HL-60 (cell line): ENCODE data around the gene THSD8.
A peak's percentile ranks its signal among the peaks of the same experiment; 100 is the strongest.

Source experiments
- DNase-seq, 2 experiments: peaks; one replicate each; pipeline ENCODE4 v3.0.0-alpha.2; 2010 to 2020; ENCODE audit warnings: low read depth in 1 of 2, low spot score in 1 of 2
- H3K27ac ChIP-seq: fragments of 250-450 bp; sonication (Bioruptor Pico); replicated peaks from 2 replicates; pipeline ENCODE4 v1.5.1; 2020; ENCODE audit warnings: mild to moderate bottlenecking, moderate library complexity
- H3K27me3 ChIP-seq: fragments of 250-450 bp; sonication (Bioruptor Pico); 2 replicates; pipeline ENCODE4 v1.5.1; 2021; ENCODE audit warnings: mild to moderate bottlenecking, moderate library complexity; ENCODE audit not compliant: insufficient read depth, poor library complexity, severe bottlenecking
- H3K4me3 ChIP-seq: replicated peaks from 2 replicates; pipeline ENCODE4 v1.5.1; 2011; ENCODE audit warnings: mild to moderate bottlenecking, control low read depth, low read length; ENCODE audit not compliant: insufficient read depth
- GABPA ChIP-seq: IDR thresholded peaks from 2 replicates; pipeline ENCODE4 v1.6.1; 2012; ENCODE audit warnings: low read depth
- POLR2AphosphoS5 ChIP-seq: IDR thresholded peaks from 2 replicates; pipeline ENCODE4 v1.6.1; 2012; ENCODE audit warnings: low read depth
- SPI1 ChIP-seq: IDR thresholded peaks from 2 replicates; pipeline ENCODE4 v1.6.1; 2012; ENCODE audit warnings: low read depth, mild to moderate bottlenecking, borderline replicate concordance
- TF ChIP-seq, protein P1 (sequence below): IDR thresholded peaks from one replicate; pipeline ENCODE4 v1.5.1; 2011; ENCODE audit warnings: low read length, control low read depth, inconsistent platforms; ENCODE audit not compliant: insufficient read depth
- TF ChIP-seq, protein P2 (sequence below): IDR thresholded peaks from 2 replicates; pipeline ENCODE4 v1.6.1; 2012; ENCODE audit warnings: low read depth; ENCODE audit not compliant: insufficient replicate concordance

The THSD8 gene

DNA sequence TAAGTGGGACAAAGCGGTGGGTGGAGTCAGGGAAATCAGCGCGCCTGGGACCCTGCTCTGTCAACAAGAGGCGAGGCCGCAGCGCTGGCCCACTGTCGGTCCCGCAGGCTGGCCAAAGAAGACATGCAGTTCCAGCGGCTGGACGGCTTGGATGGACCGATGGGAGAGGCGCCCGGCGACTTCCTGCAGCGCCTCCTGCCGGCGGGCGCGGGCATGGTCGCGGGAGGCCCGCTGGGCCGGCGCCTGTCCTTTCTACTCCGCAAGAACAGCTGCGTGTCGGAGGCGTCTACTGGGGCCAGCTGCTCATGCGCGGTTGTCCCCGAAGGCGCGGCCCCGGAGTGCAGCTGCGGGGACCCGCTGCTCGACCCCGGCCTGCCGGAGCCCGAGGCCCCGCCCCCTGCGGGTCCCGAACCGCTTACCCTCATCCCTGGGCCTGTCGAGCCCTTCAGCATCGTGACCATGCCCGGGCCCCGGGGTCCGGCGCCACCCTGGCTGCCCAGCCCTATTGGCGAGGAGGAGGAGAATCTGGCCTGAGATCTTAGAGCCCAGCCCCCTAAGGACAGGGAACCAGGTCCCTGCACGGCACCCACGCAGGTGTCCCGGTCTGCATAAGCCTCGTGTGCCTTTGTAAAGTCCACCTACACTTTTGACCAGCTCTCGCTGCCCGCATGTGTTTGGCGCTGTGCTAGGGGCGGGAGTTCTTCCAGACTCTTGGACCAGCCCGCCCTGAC lies 44.2 kb upstream of the THSD8 start:
- peak in 1 of 2 experiments; percentile 59 for DNase-seq
- no peak overlapping the region; the same call in 1 of the 2 replicates for H3K4me3 ChIP-seq

GRCh38 chr19:12759686-12760085 lies 42.2 kb upstream of the THSD8 start:
- H3K27ac ChIP-seq, result no peak overlapping the region
- TF ChIP-seq GABPA (no peak), SPI1 (no peak)
- TF ChIP-seq, protein P1, sequence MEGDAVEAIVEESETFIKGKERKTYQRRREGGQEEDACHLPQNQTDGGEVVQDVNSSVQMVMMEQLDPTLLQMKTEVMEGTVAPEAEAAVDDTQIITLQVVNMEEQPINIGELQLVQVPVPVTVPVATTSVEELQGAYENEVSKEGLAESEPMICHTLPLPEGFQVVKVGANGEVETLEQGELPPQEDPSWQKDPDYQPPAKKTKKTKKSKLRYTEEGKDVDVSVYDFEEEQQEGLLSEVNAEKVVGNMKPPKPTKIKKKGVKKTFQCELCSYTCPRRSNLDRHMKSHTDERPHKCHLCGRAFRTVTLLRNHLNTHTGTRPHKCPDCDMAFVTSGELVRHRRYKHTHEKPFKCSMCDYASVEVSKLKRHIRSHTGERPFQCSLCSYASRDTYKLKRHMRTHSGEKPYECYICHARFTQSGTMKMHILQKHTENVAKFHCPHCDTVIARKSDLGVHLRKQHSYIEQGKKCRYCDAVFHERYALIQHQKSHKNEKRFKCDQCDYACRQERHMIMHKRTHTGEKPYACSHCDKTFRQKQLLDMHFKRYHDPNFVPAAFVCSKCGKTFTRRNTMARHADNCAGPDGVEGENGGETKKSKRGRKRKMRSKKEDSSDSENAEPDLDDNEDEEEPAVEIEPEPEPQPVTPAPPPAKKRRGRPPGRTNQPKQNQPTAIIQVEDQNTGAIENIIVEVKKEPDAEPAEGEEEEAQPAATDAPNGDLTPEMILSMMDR, result no peak
- DNase-seq, result no peak
- H3K27me3 ChIP-seq, result no peaks in the 10 kb centered on the region
- no peak overlapping the region for H3K4me3 ChIP-seq

More for the DNA sequence above, 44.2 kb upstream of the THSD8 start:
- H3K27me3 ChIP-seq, result no peaks in the 10 kb centered on the region
- TF ChIP-seq, protein P1, result peak; percentile 82
- no peak for TF ChIP-seq POLR2AphosphoS5
- H3K27ac ChIP-seq, result no peak overlapping the region

DNA sequence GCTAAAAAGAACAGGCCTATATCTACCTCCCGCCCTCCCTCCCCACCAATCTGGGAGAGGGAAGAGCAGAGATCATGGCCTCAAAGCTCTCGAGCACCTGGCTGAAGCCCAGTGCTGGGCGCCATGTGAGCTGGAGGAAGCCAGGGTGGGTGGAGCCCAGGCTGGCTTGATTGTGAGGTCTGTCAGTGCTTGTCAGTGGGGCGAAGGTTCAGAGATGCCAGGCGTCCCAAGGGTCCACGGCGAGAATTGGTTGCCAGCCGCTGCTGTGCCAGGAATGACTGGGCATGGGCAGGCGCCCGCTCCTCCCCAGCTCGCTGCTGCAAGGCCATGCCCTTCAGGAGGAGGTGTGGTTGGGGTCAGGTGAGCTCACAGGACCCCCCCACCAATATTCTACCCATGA lies 38.8 kb upstream of the THSD8 start:
- H3K27ac ChIP-seq, result no peak overlapping the region
- TF ChIP-seq GABPA (no peak), SPI1 (no peak), POLR2AphosphoS5 (no peak)
- TF ChIP-seq, protein P1, result no peak
- TF ChIP-seq, protein P2, sequence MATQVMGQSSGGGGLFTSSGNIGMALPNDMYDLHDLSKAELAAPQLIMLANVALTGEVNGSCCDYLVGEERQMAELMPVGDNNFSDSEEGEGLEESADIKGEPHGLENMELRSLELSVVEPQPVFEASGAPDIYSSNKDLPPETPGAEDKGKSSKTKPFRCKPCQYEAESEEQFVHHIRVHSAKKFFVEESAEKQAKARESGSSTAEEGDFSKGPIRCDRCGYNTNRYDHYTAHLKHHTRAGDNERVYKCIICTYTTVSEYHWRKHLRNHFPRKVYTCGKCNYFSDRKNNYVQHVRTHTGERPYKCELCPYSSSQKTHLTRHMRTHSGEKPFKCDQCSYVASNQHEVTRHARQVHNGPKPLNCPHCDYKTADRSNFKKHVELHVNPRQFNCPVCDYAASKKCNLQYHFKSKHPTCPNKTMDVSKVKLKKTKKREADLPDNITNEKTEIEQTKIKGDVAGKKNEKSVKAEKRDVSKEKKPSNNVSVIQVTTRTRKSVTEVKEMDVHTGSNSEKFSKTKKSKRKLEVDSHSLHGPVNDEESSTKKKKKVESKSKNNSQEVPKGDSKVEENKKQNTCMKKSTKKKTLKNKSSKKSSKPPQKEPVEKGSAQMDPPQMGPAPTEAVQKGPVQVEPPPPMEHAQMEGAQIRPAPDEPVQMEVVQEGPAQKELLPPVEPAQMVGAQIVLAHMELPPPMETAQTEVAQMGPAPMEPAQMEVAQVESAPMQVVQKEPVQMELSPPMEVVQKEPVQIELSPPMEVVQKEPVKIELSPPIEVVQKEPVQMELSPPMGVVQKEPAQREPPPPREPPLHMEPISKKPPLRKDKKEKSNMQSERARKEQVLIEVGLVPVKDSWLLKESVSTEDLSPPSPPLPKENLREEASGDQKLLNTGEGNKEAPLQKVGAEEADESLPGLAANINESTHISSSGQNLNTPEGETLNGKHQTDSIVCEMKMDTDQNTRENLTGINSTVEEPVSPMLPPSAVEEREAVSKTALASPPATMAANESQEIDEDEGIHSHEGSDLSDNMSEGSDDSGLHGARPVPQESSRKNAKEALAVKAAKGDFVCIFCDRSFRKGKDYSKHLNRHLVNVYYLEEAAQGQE, result no peak

DNA sequence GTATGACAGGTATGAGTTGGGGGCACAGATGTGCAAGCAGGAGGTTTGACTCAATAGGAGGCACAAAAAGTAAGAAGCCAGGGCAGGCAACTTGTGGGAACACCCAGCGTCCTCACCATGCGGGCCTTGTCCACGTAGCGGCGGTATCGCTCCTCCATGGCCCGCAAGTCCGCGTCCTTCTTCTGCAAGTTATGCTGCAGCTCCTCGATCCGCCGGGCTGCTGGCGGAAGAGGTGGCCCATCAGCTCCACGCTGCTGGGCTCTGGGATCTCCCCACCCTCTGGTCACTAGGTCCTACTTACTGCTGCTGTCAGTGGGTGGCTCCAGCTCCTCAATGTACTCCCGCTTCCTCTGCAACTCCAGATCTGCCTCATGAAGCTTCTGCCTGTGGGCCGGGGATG lies 37.2 kb upstream of the THSD8 start:
- no peak for DNase-seq
- TF ChIP-seq POLR2AphosphoS5 (no peak), SPI1 (no peak), GABPA (no peak)
- TF ChIP-seq, protein P1, result no peak
- TF ChIP-seq, protein P2, result no peak
- no peak overlapping the region for H3K4me3 ChIP-seq

More for the DNA sequence above, 38.8 kb upstream of the THSD8 start:
- no peak overlapping the region for H3K4me3 ChIP-seq
- no peaks in the 10 kb centered on the region for H3K27me3 ChIP-seq
- DNase-seq, result no peak

More for the DNA sequence above, 37.2 kb upstream of the THSD8 start:
- Histone ChIP-seq H3K27me3 (no peaks in the 10 kb centered on the region), H3K27ac (no peak overlapping the region)
